Astrocyte (in vitro differentiated cells and primary cell): Measurements from ENCODE around the gene SPINK4. TPM values are rescaled to one million over a fixed set of nuclear protein-coding genes. Genes with fewer than 3 reads are reported as not detected.

Experiments
- DNase-seq: peaks from one replicate; pipeline ENCODE4 v3.0.0-alpha.2; 2010; ENCODE audit warnings: low read depth
- FAIRE-seq: peaks from 2 replicates; lab custom pipeline; 2011; peaks lifted over from hg19 to GRCh38; lab: Jason Lieb, UNC
- H2AFZ ChIP-seq: 2 replicates; pipeline ENCODE4 v1.6.0; 2012; ENCODE audit warnings: low read depth, low read length, inconsistent platforms
- H3K27ac ChIP-seq: 2 replicates; pipeline ENCODE4 v1.5.1; 2011; ENCODE audit warnings: low read depth, low read length, inconsistent platforms
- H3K27me3 ChIP-seq: 2 replicates; pipeline ENCODE4 v1.6.0; 2011; ENCODE audit warnings: low read length, inconsistent platforms; ENCODE audit not compliant: insufficient read depth
- H3K36me3 ChIP-seq: 2 replicates; pipeline ENCODE4 v1.5.1; 2011; ENCODE audit warnings: low read length, inconsistent platforms; ENCODE audit not compliant: insufficient read depth
- H3K4me1 ChIP-seq: 2 replicates; pipeline ENCODE4 v1.5.1; 2011; ENCODE audit warnings: low read length, inconsistent platforms; ENCODE audit not compliant: insufficient read depth
- H3K4me2 ChIP-seq: 2 replicates; pipeline ENCODE4 v1.6.0; 2012; ENCODE audit warnings: low read length, inconsistent platforms
- H3K4me3 ChIP-seq: 2 replicates; pipeline ENCODE4 v1.5.1; 2011; ENCODE audit warnings: low read depth, mild to moderate bottlenecking, low read length, inconsistent platforms; ENCODE audit not compliant: insufficient read depth
- H3K79me2 ChIP-seq: 2 replicates; pipeline ENCODE4 v1.6.0; 2012; ENCODE audit warnings: mild to moderate bottlenecking, low read length, inconsistent platforms; ENCODE audit not compliant: insufficient read depth
- H3K9ac ChIP-seq: 2 replicates; pipeline ENCODE4 v1.6.0; 2012; ENCODE audit warnings: mild to moderate bottlenecking, low read length, inconsistent platforms
- H3K9me3 ChIP-seq: 2 replicates; pipeline ENCODE4 v1.5.1; 2012; ENCODE audit warnings: low read depth, mild to moderate bottlenecking, low read length, inconsistent platforms; ENCODE audit not compliant: insufficient read depth
- H4K20me1 ChIP-seq: 2 replicates; pipeline ENCODE4 v1.6.0; 2012; ENCODE audit warnings: low read length, inconsistent platforms; ENCODE audit not compliant: insufficient read depth
- H3K27ac Mint-ChIP-seq: one replicate; pipeline ENCODE4 v1.8.0; 2021; ENCODE audit warnings: mild to moderate bottlenecking, mixed read lengths; ENCODE audit not compliant: unreplicated experiment
- H3K27me3 Mint-ChIP-seq: one replicate; pipeline ENCODE4 v1.8.0; 2021; ENCODE audit warnings: low read depth, mixed read lengths; ENCODE audit not compliant: unreplicated experiment
- H3K36me3 Mint-ChIP-seq: one replicate; pipeline ENCODE4 v1.8.0; 2021; ENCODE audit warnings: low read depth, mixed read lengths; ENCODE audit not compliant: unreplicated experiment
- H3K4me1 Mint-ChIP-seq: one replicate; pipeline ENCODE4 v1.8.0; 2021; ENCODE audit warnings: low read depth, mixed read lengths; ENCODE audit not compliant: unreplicated experiment
- H3K4me3 Mint-ChIP-seq: one replicate; pipeline ENCODE4 v1.8.0; 2021; ENCODE audit warnings: mild to moderate bottlenecking, moderate library complexity, mixed read lengths; ENCODE audit not compliant: unreplicated experiment
- H3K9me3 Mint-ChIP-seq: one replicate; pipeline ENCODE4 v1.8.0; 2021; ENCODE audit warnings: mild to moderate bottlenecking, mixed read lengths; ENCODE audit not compliant: unreplicated experiment
- CTCF ChIP-seq: IDR thresholded peaks from 2 replicates; pipeline ENCODE4 v1.5.1; 2011; ENCODE audit warnings: low read depth, mild to moderate bottlenecking, inconsistent platforms, low read length, moderate library complexity; ENCODE audit not compliant: insufficient read depth
- EZH2 ChIP-seq: IDR thresholded peaks from 2 replicates; pipeline ENCODE4 v1.6.1; 2012; ENCODE audit warnings: mild to moderate bottlenecking, low read length, inconsistent platforms; ENCODE audit not compliant: insufficient read depth
- total RNA-seq: library from RNA; stranded (reverse); gene quantifications from 2 replicates; pipeline ENCODE4 v1.2.1, GENCODE V29; 2021

SPINK4 gene
- total RNA-seq, 1 donor from 2014 or later: not detected

- H3K79me2 ChIP-seq: peaks cover 49% of the 10 kb centered on the region
- no peak overlapping the region for H2AFZ ChIP-seq
- no peaks in the 10 kb centered on the region for H3K27me3 Mint-ChIP-seq
- H3K27ac Mint-ChIP-seq: no peak overlapping the region
- peaks cover 16% of the 10 kb centered on the region for H3K4me1 ChIP-seq
- H3K36me3 ChIP-seq: peaks cover 30% of the 10 kb centered on the region
- H3K27ac ChIP-seq: no peak overlapping the region
- peak overlapping the region; percentile 90 for H3K4me3 Mint-ChIP-seq
- DNase-seq: no peak
- TF ChIP-seq CTCF: no peak
- no peak for TF ChIP-seq EZH2
- peaks cover 11% of the 10 kb centered on the region for H3K36me3 Mint-ChIP-seq
- H3K4me2 ChIP-seq: no peak overlapping the region
- no peaks in the 10 kb centered on the region for H3K9me3 ChIP-seq
- H3K4me3 ChIP-seq: no peak overlapping the region
- H3K9me3 Mint-ChIP-seq: no peaks in the 10 kb centered on the region
- H4K20me1 ChIP-seq: peaks cover 12% of the 10 kb centered on the region
- no peak for FAIRE-seq
- no peak overlapping the region for H3K9ac ChIP-seq
- H3K4me1 Mint-ChIP-seq: peaks cover 19% of the 10 kb centered on the region
- H3K27me3 ChIP-seq: no peaks in the 10 kb centered on the region
Observed at GRCh38 chr9:33267151-33267767, 27.3 kb downstream of the SPINK4 start.

- H3K36me3 Mint-ChIP-seq: peaks cover 9% of the 10 kb centered on the region
- no peak for DNase-seq
- Histone ChIP-seq H4K20me1 (peaks cover 6% of the 10 kb centered on the region), H3K4me3 (no peak overlapping the region), H3K4me1 (peaks cover 14% of the 10 kb centered on the region), H3K27ac (no peak overlapping the region), H3K36me3 (peaks cover 42% of the 10 kb centered on the region), H3K27me3 (no peaks in the 10 kb centered on the region), H3K79me2 (peaks cover 29% of the 10 kb centered on the region), H3K9ac (no peak overlapping the region), H3K9me3 (no peaks in the 10 kb centered on the region), H3K4me2 (no peak overlapping the region), H2AFZ (no peak overlapping the region)
- no peaks in the 10 kb centered on the region for H3K27me3 Mint-ChIP-seq
- H3K27ac Mint-ChIP-seq: no peak overlapping the region
- no peak for FAIRE-seq
- H3K4me3 Mint-ChIP-seq: no peak overlapping the region
- no peak for TF ChIP-seq CTCF
- TF ChIP-seq EZH2: no peak
- peaks cover 19% of the 10 kb centered on the region for H3K4me1 Mint-ChIP-seq
- no peaks in the 10 kb centered on the region for H3K9me3 Mint-ChIP-seq
Observed at GRCh38 chr9:33270146-33270545, 30.2 kb downstream of the SPINK4 start.

DNA sequence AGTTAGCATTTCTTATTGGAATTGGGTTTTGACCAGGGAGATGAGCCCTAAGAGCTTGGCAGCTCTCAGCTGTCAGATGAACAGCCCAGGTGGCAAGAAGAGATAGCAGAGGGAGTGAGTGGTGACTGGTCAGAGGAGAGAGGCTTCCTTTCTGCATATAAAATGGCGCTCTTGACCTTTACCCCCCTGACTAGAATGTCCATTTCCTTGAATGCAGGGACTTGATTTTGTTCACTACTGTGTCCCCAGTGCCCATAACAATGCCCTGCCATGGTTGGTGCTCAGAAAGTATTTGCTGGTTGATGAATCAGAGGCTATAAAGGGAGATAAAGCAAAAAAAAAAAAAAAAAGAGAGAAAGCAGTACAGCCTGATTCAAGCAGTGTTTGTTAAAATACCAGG is 32.1 kb downstream of the SPINK4 start:
- Histone ChIP-seq H3K36me3 (peaks cover 53% of the 10 kb centered on the region), H3K27ac (no peak overlapping the region), H4K20me1 (peaks cover 6% of the 10 kb centered on the region), H3K4me2 (no peak overlapping the region), H3K27me3 (no peaks in the 10 kb centered on the region), H3K9ac (no peak overlapping the region), H3K4me3 (no peak overlapping the region), H3K9me3 (no peaks in the 10 kb centered on the region), H2AFZ (no peak overlapping the region), H3K4me1 (peaks cover 8% of the 10 kb centered on the region), H3K79me2 (peaks cover 13% of the 10 kb centered on the region)
- TF ChIP-seq CTCF (no peak), EZH2 (no peak)
- Mint-ChIP-seq H3K9me3 (no peaks in the 10 kb centered on the region), H3K27ac (no peak overlapping the region), H3K4me3 (no peak overlapping the region), H3K27me3 (no peaks in the 10 kb centered on the region), H3K36me3 (peaks cover 6% of the 10 kb centered on the region), H3K4me1 (peaks cover 12% of the 10 kb centered on the region)
- DNase-seq: no peak
- no peak for FAIRE-seq
